ENCODE measurements around the gene MRPS7. TPM values are rescaled to one million over a fixed set of nuclear protein-coding genes. Genes with fewer than 3 reads are reported as not detected.
A peak's percentile ranks its signal among the peaks of the same experiment; 100 is the strongest.

Gene MRPS7
- 112 and 116 TPM in 2 replicates for total RNA-seq (2014; rRNA removed; shearing (Covaris generic))

DNA sequence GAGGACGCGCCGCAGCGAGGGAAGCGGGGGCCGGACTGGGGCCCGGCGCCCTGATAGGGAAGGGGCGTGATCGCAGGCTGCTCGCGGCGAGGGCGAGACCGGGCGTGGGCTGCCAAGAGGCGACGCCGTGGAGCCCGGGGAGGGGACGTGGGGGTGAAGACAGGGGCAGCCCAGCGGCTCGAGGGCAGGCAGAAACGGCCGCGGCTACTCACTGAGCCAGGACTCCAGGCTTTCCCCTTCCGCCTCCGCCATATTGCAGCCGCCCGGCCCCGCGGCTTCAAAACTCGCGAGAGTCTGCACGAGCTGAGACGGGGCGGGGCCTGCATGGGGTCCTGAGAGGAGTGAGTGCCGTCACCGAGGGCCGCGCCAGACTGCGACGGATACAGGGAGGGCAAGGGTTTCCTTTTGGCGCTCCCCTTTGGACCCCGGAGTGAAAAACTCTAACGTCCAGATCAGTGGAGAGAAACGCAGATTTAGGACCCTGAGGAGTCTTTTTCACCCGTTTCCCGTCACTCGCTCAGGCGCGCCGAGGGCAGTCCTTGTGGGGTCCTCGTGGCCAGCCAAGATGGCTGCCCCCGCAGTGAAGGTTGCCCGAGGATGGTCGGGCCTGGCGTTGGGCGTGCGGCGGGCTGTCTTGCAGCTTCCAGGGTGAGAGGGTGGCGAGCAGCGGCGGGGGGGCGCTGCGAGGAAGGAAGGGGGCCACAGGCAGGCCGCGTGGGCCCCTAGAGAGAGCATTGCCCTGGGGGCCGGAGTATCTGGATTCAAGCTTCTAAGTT, at the start of gene MRPS7, which contains the start of gene GGA3:
Gene MRPS7, plus strand, starts transcription at position 544 of the 776 bp plus-strand sequence. Its CDS starts 22 bp downstream, at position 566.
Gene GGA3, minus strand, starts transcription at position 271 of the 776 bp plus-strand sequence. Its CDS starts 19 bp downstream, at position 252.
- DNase-seq (ENCODE audit: low spot score): peak; percentile 91

DNA sequence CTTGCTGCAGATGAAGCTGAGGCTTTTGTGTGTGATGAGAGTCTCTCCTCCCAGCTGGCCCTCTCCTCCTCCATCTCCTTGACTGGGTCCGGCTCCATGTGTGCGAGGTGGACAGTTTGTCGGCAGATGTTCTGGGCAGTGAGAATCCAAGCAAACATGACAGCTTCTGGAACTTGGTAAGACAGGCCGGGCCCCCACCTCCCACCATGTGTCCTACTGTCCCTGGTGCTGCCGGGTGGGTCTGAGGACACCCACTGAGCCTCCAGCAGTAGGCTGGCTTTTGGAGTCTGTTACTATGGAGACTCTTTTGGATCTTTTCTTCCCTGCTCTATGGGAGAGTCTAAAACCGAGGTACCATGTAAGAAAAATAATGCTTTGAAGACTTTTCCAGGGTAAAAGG, 43.5 kb upstream of the MRPS7 start:
- no peak for DNase-seq (ENCODE audit: low spot score)

DNA sequence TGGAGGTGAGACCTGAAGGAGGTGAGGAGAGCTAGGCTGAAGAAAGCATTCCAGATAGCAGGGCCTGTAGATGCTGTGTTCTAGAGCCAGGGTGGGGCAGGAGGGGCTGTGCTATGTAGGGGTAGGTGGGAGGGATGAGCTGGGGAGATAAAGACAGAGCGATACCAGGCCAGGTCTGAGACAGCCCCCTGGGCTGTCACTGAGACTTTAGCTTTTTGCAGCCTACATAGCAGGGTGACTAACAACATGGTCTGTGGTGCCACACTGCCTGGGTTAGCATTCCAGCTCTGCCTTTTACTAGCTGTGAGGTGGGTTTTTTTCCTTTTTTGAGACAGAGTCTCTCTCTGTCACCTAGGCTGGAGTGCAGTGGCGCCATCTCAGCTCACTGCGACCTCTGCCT, 41.9 kb upstream of the MRPS7 start:
- DNase-seq (ENCODE audit: low spot score): no peak

- DNase-seq (ENCODE audit: low spot score): no peak
Observed at GRCh38 chr17:75225016-75225415, 36.7 kb upstream of the MRPS7 start.

DNA sequence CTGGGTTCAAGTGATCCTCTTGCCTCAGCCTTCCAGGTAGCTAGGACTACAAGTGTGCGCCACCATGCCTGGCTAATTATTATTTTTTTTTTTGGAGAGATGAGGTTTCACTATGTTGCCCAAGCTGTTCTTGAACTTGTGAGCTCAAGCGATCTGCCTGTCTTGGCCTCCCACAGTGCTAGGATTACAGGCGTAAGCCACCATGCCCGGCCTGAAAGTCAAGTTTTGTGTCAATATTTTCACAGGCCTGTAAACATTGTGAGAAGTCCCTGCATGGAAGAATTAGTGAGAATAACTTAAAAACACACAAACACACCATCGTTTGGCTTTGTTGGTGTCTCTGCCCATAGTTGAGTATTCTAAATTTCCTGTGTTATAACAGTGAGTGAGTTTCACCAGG, 34.0 kb upstream of the MRPS7 start:
- no peak for DNase-seq (ENCODE audit: low spot score)

DNA sequence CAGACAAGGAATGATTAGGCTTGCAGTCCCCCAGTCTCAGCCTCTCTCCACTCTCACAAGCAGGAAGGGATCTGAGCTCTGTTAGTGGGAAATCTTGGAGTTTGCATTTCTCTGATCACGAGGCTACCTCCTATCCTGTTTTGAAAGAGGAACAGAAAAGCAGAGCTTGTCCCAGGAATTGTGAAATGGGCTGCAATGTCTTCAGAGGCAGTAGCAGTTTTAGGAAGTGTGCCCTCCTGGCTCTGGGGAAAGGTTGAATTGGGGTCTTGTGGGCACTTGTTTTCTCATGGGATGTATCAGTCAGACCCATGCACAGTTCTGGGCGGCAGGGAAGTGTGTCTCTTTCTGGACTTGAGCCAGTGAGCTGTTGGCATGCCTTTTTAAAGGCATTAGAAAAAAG, 33.4 kb upstream of the MRPS7 start:
- DNase-seq (ENCODE audit: low spot score): no peak

GRCh38 chr17:75228847-75229246, 32.8 kb upstream of the MRPS7 start:
- DNase-seq (ENCODE audit: low spot score): no peak

GRCh38 chr17:75231071-75231470, 30.6 kb upstream of the MRPS7 start:
- DNase-seq (ENCODE audit: low spot score): no peak

DNA sequence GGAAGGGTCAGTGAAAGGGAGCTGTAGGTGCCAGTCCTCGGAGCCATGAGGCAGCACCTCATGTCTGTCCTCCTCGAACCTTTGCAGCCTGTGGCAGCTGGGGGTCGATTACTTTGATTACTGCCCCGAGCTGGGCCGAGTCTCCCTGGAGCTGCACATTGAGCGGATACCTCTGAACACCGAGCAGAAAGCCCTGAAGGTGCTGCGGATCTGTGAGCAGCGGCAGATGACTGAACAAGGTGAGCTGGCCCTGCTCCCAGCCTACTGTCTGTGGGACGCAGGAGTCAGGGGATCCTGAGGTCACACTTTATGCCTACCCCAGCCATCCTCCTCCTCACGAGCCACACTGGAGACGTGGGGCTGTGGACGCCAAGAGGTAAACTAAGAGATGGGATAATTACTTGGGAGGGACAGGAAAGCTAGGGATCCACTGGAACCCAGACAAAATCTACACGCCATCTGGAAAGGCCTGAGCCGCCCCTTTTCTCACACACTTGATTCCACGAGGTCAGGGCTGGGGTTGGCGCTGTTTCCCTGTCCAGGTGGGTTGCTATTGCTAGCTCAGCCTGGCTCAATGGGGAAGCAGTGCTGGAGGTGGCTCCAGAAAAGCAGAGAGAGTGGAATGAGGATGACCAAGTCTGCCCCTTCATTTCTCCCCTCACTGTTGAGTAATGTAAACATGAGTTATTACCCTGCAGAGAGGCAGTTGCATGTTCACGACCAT, 29.8 kb upstream of the MRPS7 start:
- no peak for DNase-seq (ENCODE audit: low spot score)

DNA sequence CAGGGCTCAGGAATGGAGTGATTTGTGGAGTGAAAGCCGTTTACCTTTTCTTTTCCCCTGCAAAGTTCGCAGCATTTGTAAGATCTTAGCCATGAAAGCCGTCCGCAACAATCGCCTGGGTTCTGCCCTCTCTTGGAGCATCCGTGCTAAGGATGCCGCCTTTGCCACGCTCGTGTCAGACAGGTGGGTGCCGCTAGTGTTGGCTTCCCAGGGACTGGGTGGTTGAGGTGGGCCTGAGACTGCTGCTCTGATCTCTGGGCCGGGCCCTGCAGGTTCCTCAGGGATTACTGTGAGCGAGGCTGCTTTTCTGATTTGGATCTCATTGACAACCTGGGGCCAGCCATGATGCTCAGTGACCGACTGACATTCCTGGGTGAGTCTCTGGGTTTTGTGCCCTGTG, 28.9 kb upstream of the MRPS7 start:
- no peak for DNase-seq (ENCODE audit: low spot score)

GRCh38 chr17:75237100-75238014, 24.3 kb upstream of the MRPS7 start:
- DNase-seq (ENCODE audit: low spot score): no peak

GRCh38 chr17:75238020-75238580, 23.6 kb upstream of the MRPS7 start:
- DNase-seq (ENCODE audit: low spot score): no peak

DNA sequence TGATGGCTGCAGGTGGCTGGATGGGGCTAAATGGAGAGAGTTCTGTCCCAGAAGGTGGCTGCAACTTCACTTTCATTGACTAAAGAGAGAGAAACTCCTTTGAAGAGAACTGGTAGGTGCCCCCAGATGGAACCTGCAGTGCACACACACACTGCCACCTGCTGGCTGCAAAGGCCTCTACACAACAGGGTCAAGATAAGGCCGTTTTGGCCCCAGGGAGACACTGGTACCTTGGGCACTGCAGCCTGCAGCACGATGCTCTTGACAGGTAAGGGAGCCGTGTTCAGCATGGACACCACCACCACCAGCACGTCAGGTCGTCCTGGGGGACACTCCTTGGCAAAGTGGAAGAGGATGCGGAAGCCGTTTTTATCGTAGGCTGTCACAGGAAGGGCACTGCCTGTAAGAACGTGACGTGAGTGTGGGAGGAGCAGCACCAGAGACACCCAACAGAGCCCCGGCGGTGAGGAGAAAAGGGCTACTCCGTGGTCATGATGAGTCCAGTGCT, 22.9 kb upstream of the MRPS7 start:
- peak; percentile 80 for DNase-seq (ENCODE audit: low spot score)

- DNase-seq (ENCODE audit: low spot score): no peak
Observed at GRCh38 chr17:75239214-75239613, 22.5 kb upstream of the MRPS7 start.

DNA sequence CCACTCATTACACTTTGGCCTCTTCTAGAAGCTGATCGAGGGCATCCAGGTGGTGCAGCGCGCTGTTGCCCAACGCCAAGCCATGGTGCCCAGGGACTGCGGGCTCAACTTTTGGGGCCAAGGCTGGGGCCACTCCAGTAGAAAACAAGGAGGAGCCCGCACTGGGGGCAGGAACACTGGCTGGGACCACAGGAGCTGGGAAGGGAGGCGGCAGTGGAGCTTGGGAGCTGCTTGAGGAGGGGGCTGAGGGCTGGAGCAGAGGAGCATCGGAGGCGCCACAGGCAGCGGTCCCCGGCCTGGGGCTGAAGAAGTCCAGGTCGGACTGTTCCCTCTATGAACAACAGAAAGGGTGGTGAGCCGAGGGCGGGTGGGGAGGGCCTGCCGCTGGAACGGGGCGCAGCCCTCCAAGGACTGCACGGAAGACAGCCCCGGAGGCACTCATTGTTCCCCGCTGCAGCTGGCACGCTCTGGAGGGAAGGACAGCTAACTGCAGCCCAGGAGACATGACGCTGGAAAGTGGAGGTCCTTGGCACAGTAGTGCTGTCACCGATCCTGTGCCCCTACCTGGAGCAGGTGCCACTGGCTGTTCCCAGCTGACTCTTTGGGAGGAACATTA, 21.8 kb upstream of the MRPS7 start:
- DNase-seq (ENCODE audit: low spot score): no peak

DNA sequence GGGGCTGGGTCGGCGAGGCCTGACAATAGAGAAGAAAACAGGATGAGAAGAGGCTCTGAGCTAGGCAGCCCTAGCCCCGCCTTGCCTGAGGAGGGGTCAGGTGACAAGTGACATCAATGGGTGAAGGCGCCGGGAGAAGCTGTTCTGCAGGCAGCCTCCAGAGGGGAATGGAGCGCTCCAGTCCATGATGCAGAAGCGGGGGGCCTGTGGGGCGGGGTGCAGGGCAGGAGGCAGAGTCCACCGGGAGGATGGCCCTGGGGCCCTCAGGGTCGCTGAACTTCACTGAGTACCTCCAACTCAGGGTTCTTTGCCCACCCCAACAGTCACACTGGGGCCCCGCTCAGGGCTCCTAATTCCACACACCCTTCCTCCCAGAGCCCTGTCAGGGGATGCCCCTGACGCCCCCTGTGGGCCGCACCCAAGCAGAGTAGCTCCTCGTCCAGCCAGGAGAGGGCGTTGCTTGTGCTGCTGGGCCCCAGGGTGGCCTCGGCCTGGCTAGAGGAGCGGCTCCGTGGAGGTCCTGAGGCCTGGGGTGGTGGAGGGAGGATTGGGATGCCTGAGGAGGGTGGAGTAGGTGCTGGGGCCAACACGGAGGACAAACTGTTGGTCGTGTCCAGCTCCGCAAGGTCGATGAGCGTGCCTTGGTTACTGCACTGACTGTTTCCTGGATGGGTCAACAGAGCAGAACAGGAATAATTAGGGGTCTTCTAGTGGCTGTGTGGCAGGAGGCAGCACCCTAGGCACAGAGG, 21.1 kb upstream of the MRPS7 start:
- DNase-seq (ENCODE audit: low spot score): peak; percentile 56

DNA sequence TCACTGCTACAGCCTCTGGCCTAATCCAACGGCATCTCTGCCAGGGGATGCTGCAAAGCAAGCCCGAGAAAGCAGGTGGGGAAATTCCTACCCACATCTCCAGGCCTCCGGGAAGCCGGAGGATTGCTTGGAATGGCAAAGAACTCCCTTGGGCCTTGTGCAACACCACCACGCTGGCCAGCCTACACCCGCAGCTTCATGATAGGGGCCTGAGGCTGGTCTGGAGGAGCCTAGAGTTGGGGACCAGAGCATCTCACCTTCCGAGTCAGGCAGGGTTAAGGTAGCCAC, 20.6 kb upstream of the MRPS7 start:
- no peak for DNase-seq (ENCODE audit: low spot score)

GRCh38 chr17:75241502-75241901, 20.2 kb upstream of the MRPS7 start:
- DNase-seq (ENCODE audit: low spot score): no peak

- no peak for DNase-seq (ENCODE audit: low spot score)
Observed at GRCh38 chr17:75241996-75242460, 19.7 kb upstream of the MRPS7 start.

DNA sequence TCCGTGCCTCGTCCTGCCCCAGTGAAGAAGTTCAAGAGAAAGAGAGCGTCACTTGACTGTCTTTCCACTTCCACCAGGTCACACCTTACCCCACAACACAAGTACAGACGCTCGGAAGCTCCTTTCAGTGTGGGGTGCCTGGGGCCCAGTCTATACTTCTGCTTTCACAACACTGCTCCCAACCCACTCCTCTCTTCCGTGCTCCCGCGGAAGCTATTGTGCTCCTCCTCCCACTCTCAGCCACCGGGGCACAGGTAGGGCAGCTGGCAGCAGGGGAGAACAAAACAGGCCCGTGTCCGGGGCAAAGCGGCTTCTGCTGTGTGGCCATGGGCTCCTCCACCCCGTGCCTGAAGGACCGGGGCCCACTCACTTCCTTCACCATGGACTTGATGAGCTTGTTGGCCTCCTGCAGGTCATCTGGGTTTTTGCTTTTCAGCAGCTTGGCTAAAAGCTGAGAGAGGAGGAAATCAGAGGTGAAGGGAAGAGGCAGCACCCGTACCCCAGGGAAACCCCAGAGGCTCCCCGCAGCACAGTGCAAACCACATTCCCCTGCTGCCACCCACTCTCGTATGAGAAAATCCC, 19.1 kb upstream of the MRPS7 start:
- DNase-seq (ENCODE audit: low spot score): no peak
